SK-N-MC (cell line): ENCODE measurements around the gene CFAP221.

Source experiments
- DNase-seq: peaks from one replicate; pipeline ENCODE4 v3.0.0-alpha.2; 2011; ENCODE audit warnings: low read depth, low spot score
- H3K27ac ChIP-seq: fragments of 200-600 bp; sonication (generic); 2 replicates; pipeline ENCODE4 v1.5.1; 2016; ENCODE audit warnings: mixed run types
- H3K36me3 ChIP-seq: fragments of 200-600 bp; sonication (generic); 2 replicates; pipeline ENCODE4 v1.6.1; 2017; ENCODE audit warnings: antibody characterized with exemption, low read length, mixed read lengths; ENCODE audit not compliant: insufficient read depth
- H3K4me3 ChIP-seq: fragments of 200-600 bp; sonication (generic); 2 replicates; pipeline ENCODE4 v1.5.1; 2016
- H3K9ac ChIP-seq: fragments of 200-600 bp; sonication (generic); 2 replicates; pipeline ENCODE4 v1.8.0; 2017; ENCODE audit warnings: mixed run types, mixed read lengths; ENCODE audit not compliant: insufficient read length
- H3K9me3 ChIP-seq: fragments of 200-600 bp; sonication (generic); 2 replicates; pipeline ENCODE4 v1.6.1; 2017; ENCODE audit warnings: low read depth, mild to moderate bottlenecking, antibody characterized with exemption, low read length, moderate library complexity, mixed read lengths
- EZH2 ChIP-seq: fragments of 200-600 bp; sonication (generic); IDR thresholded peaks from one replicate; pipeline ENCODE4 v1.6.1; 2017; ENCODE audit warnings: antibody characterized with exemption
- FOXP2 ChIP-seq: optimal IDR thresholded peaks from 2 replicates; pipeline ENCODE3; 2011; ENCODE audit warnings: mild to moderate bottlenecking, moderate library complexity; ENCODE audit not compliant: insufficient read depth; ENCODE audit errors: extremely low read length, control extremely low read depth
- POLR2AphosphoS5 ChIP-seq: IDR thresholded peaks from 2 replicates; pipeline ENCODE4 v1.6.1; 2012; ENCODE audit warnings: mild to moderate bottlenecking, low read depth, low read length, borderline replicate concordance

The CFAP221 gene

DNA sequence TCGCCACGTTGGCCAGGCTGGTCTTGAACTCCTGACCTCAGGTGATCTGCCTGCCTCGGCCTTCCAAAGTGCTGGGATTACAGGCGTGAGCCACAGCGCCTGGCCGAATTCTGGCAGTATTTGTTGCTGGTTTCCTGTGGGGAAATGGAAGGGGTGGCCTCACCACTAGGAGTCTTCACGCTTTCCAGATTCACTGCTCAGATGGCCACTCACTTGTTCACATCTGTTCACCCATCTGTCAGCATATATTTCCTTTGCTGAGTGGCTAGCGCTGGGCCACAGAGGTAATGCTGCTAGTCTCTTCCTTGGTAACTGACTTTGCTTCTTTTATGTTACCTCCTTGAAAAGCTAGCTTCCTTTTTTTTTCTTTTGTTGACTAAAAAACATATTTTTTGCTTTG is 162.0 kb downstream of the CFAP221 start:
- TF ChIP-seq FOXP2 (no peak), POLR2AphosphoS5 (no peak), EZH2 (no peak)
- DNase-seq = no peak
- Histone ChIP-seq H3K9ac (no peak overlapping the region), H3K4me3 (no peak overlapping the region), H3K27ac (no peak overlapping the region), H3K36me3 (no peaks in the 10 kb centered on the region), H3K9me3 (no peaks in the 10 kb centered on the region)
